ENCODE results near the gene CNTD1.

- TF ChIP-seq ZNF274 (IDR thresholded peaks at IDR 0.05; ENCODE audit: low read length) (no peak), ZNF274 (tag by site-specific recombination; IDR thresholded peaks at IDR 0.05; ENCODE audit: borderline replicate concordance) (no peak), CTCF (tag by site-specific recombination; IDR thresholded peaks at IDR 0.05) (no peak), RBAK (tag by site-specific recombination; IDR thresholded peaks at IDR 0.05) (no peak), ZBTB10 (tag by site-specific recombination; IDR thresholded peaks at IDR 0.05) (no peak), ZNF175 (tag by site-specific recombination; IDR thresholded peaks at IDR 0.05) (no peak), WT1 (tag by site-specific recombination; IDR thresholded peaks at IDR 0.05) (no peak), ZNF792 (tag by site-specific recombination; IDR thresholded peaks at IDR 0.05) (no peak), ELK4 (IDR thresholded peaks at IDR 0.05; ENCODE audit: borderline replicate concordance, low read depth, low read length) (no peak)
Observed at GRCh38 chr17:42803074-42803883, 4.6 kb downstream of the CNTD1 start.
